Muscle of leg (tissue), 11 donors: ENCODE results near the gene UVRAG. TPM values are rescaled to one million over a fixed set of nuclear protein-coding genes. Genes with fewer than 3 reads are reported as not detected.
"Not testable (repeated sequence)": the region's sequence is repeated elsewhere in the genome, so short reads cannot be mapped to it uniquely, and the experiment has no call there.

Source experiments
- DNase-seq: peaks from one replicate; pipeline ENCODE4 v3.0.0; 2013
- H3K27ac ChIP-seq: one replicate; pipeline ENCODE4 v1.5.1; 2013; ENCODE audit warnings: mild to moderate bottlenecking, low read length, control low read depth
- H3K27me3 ChIP-seq: one replicate; pipeline ENCODE4 v1.6.1; 2013; ENCODE audit warnings: low read length; ENCODE audit not compliant: control insufficient read depth, insufficient read depth
- H3K36me3 ChIP-seq: one replicate; pipeline ENCODE4 v1.6.1; 2013; ENCODE audit warnings: low read length; ENCODE audit not compliant: control insufficient read depth, insufficient read depth
- H3K4me1 ChIP-seq: one replicate; pipeline ENCODE4 v1.6.1; 2013; ENCODE audit warnings: low read length; ENCODE audit not compliant: control insufficient read depth, insufficient read depth
- H3K4me3 ChIP-seq: one replicate; pipeline ENCODE4 v1.5.1; 2013; ENCODE audit warnings: low read length, control low read depth
- H3K9me3 ChIP-seq: replicated peaks from 2 replicates; pipeline ENCODE4 v1.6.1; 2013; ENCODE audit warnings: low read depth, low read length; ENCODE audit not compliant: control insufficient read depth
- WGBS: methylation state at CpG from one replicate; pipeline ENCODE4 v1.1.5; 2013; ENCODE audit warnings: missing lambda C conversion rate; ENCODE audit not compliant: insufficient coverage; 5-methylcytosine and 5-hydroxymethylcytosine counted together
- polyA plus RNA-seq, 8 donors: library from polyadenylated mRNA; unstranded; fragments of 120-200 nt; gene quantifications; one replicate each; pipeline versions ENCODE4 v1.2.1 to v1.2.3, GENCODE V29; 2013; ENCODE audit warnings: inconsistent platforms in 1 of 8, low replicate concordance in 1 of 8; ENCODE audit not compliant: insufficient read length in 8 of 8, insufficient read depth in 1 of 8
- total RNA-seq: library from RNA; stranded (reverse); fragments of 120-200 nt; gene quantifications from one replicate; pipeline ENCODE4 v1.2.4, GENCODE V29; 2013

UVRAG gene
- total and polyA plus RNA-seq, 9 donors: 8.1 to 10.2 (median 9.1) TPM

- Histone ChIP-seq H3K27me3 (no peaks in the 10 kb centered on the region), H3K36me3 (no peaks in the 10 kb centered on the region), H3K4me3 (no peak overlapping the region), H3K9me3 (no peaks in the 10 kb centered on the region), H3K27ac (no peak overlapping the region), H3K4me1 (no peaks in the 10 kb centered on the region)
- WGBS: no CpG with 5 or more reads among the region's 1 CpG
- no peak for DNase-seq
These were observed 54.8 kb downstream of the UVRAG start for GRCh38 chr11:75869661-75870455.

GRCh38 chr11:75872887-75873416 is 57.9 kb downstream of the UVRAG start:
- H3K27me3 ChIP-seq: no peaks in the 10 kb centered on the region
- no peaks in the 10 kb centered on the region for H3K4me1 ChIP-seq
- H3K9me3 ChIP-seq: no peaks in the 10 kb centered on the region
- H3K36me3 ChIP-seq: no peaks in the 10 kb centered on the region
- WGBS: 13% methylated on average over 2 of the region's 5 CpGs
- H3K4me3 ChIP-seq: no peak overlapping the region
- no peak overlapping the region for H3K27ac ChIP-seq
- DNase-seq: no peak

GRCh38 chr11:75873417-75874221 is 58.6 kb downstream of the UVRAG start:
- Histone ChIP-seq H3K27ac (no peak overlapping the region), H3K36me3 (no peaks in the 10 kb centered on the region), H3K4me3 (no peak overlapping the region), H3K9me3 (no peaks in the 10 kb centered on the region), H3K27me3 (no peaks in the 10 kb centered on the region), H3K4me1 (no peaks in the 10 kb centered on the region)
- WGBS: 90% methylated on average over 2 of the region's 8 CpGs
- DNase-seq: no peak

- 65% methylated on average over 3 of the region's 5 CpGs for WGBS
- DNase-seq: no peak
- Histone ChIP-seq H3K9me3 (no peaks in the 10 kb centered on the region), H3K4me3 (no peak overlapping the region), H3K27ac (no peak overlapping the region), H3K36me3 (no peaks in the 10 kb centered on the region), H3K4me1 (no peaks in the 10 kb centered on the region), H3K27me3 (no peaks in the 10 kb centered on the region)
These were observed 59.8 kb downstream of the UVRAG start for GRCh38 chr11:75874684-75875341.

GRCh38 chr11:75877327-75877726 is 62.3 kb downstream of the UVRAG start:
- H3K4me3 ChIP-seq, H3K27me3 ChIP-seq, H3K9me3 ChIP-seq, H3K4me1 ChIP-seq, H3K36me3 ChIP-seq, DNase-seq, H3K27ac ChIP-seq: not testable (repeated sequence)
- WGBS: no CpG with 5 or more reads among the region's 27 CpGs

GRCh38 chr11:75877931-75878330 is 62.9 kb downstream of the UVRAG start:
- H3K9me3 ChIP-seq, H3K4me3 ChIP-seq, H3K27ac ChIP-seq, H3K4me1 ChIP-seq, H3K36me3 ChIP-seq, H3K27me3 ChIP-seq, DNase-seq: not testable (repeated sequence)
- no CpG with 5 or more reads among the region's 33 CpGs for WGBS

- no CpG with 5 or more reads among the region's 2 CpGs for WGBS
- Histone ChIP-seq H3K27ac (no peak overlapping the region), H3K4me3 (no peak overlapping the region), H3K4me1 (no peaks in the 10 kb centered on the region), H3K27me3 (no peaks in the 10 kb centered on the region), H3K9me3 (no peaks in the 10 kb centered on the region), H3K36me3 (peaks cover 4% of the 10 kb centered on the region)
- no peak for DNase-seq
These were observed 63.9 kb downstream of the UVRAG start for GRCh38 chr11:75878933-75879332.

- Histone ChIP-seq H3K27me3 (no peaks in the 10 kb centered on the region), H3K27ac (no peak overlapping the region), H3K4me1 (no peaks in the 10 kb centered on the region), H3K36me3 (peaks cover 4% of the 10 kb centered on the region), H3K9me3 (no peaks in the 10 kb centered on the region), H3K4me3 (no peak overlapping the region)
- WGBS: 66% methylated on average over 7 of the region's 9 CpGs
- no peak for DNase-seq
These were observed 64.7 kb downstream of the UVRAG start for GRCh38 chr11:75879737-75880136.

- H3K36me3 ChIP-seq, DNase-seq, H3K4me3 ChIP-seq, H3K27me3 ChIP-seq, H3K9me3 ChIP-seq, H3K4me1 ChIP-seq, H3K27ac ChIP-seq: not testable (repeated sequence)
- WGBS: 97% methylated on average over 6 of the region's 8 CpGs
These were observed 65.3 kb downstream of the UVRAG start for GRCh38 chr11:75880343-75880742.

GRCh38 chr11:75884321-75884720 is 69.3 kb downstream of the UVRAG start:
- H3K27ac ChIP-seq: no peak overlapping the region
- peaks cover 4% of the 10 kb centered on the region for H3K36me3 ChIP-seq
- H3K4me1 ChIP-seq: no peaks in the 10 kb centered on the region
- H3K4me3 ChIP-seq: no peak overlapping the region
- no peak for DNase-seq
- no peaks in the 10 kb centered on the region for H3K27me3 ChIP-seq
- H3K9me3 ChIP-seq: no peaks in the 10 kb centered on the region
